ENCODE data around the gene MRPL30. TPM values are rescaled to one million over a fixed set of nuclear protein-coding genes. Genes with fewer than 3 reads are reported as not detected.

MRPL30 gene
- total RNA-seq, 1 experiment from 2014 or later: 28.7 TPM

DNA sequence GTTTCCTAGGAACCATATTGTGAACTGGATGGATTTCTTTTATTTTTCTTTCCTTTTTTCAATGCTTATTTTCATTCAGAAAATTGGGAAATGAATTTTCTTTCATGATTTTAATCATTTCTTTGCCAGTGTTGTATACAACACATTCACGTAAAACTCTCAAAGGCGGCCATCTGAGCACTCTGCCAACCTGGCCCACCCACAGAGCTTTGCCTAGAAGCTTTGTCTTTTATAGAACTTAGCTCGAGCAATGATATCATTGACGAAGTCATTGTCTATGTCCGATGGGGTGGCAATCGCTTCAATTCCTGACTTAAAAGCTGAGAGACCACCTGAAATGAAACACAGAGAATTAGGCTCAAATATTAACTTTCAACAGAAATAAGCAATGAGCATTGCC is 61.2 kb downstream of the MRPL30 start:
- Mint-ChIP-seq H3K4me3 (no peak overlapping the region), H3K9me3 (no peaks in the 10 kb centered on the region), H3K27me3 (ENCODE audit: low read depth) (no peaks in the 10 kb centered on the region), H3K4me1 (no peaks in the 10 kb centered on the region), H3K27ac (no peak overlapping the region), H3K36me3 (no peaks in the 10 kb centered on the region)
- POLR2A ChIA-PET: no interaction called here
- DNase-seq (ENCODE audit: low spot score) (no peak), ATAC-seq (no peak)
- TF ChIP-seq GRHL2 (CRISPR knock-in tag; IDR thresholded peaks at IDR 0.05; ENCODE audit: insufficient replicate concordance, severe bottlenecking) (no peak), JAZF1 (CRISPR knock-in tag; IDR thresholded peaks at IDR 0.05) (no peak)
- CTCF ChIA-PET: interaction anchor here (0.6 kb wide), 1 partner anchor 422 kb away, joined by 4 read pairs; no protein-coding TSS in a partner anchor

Other genes with a start within 250 kb of the MRPL30 start
- gene CRACDL, start 245.0 kb upstream of the MRPL30 start, total RNA-seq (2021): 0.50 to 0.89 TPM (median 0.72 TPM) in 3 replicates
- gene C2orf15, start 39.5 kb upstream of the MRPL30 start, total RNA-seq (2021): 6.0 to 7.0 TPM (median 6.1 TPM) in 3 replicates
- gene TSGA10, start 26.2 kb upstream of the MRPL30 start, total RNA-seq (2021): 8.9 to 9.3 TPM (median 9.1 TPM) in 3 replicates
- gene LIPT1, start 26.2 kb upstream of the MRPL30 start, total RNA-seq (2021): 7.1 to 9.7 TPM (median 8.1 TPM) in 3 replicates
- gene MITD1, start 126 bp upstream of the MRPL30 start, total RNA-seq (2021): 33.1 to 37.1 TPM (median 34.7 TPM) in 3 replicates
- 0.25 TPM in 1 of 3 replicates, not detected in the others for gene LYG2, start 74.5 kb downstream of the MRPL30 start, total RNA-seq (2021)
- 0.35 to 0.76 TPM (median 0.55 TPM) in 3 replicates for gene LYG1, start 120.0 kb downstream of the MRPL30 start, total RNA-seq (2021)
- 24.1 to 31.0 TPM (median 24.6 TPM) in 3 replicates for gene TXNDC9, start 155.1 kb downstream of the MRPL30 start, total RNA-seq (2021)
- 52.1 to 68.8 TPM (median 52.5 TPM) in 3 replicates for gene EIF5B, start 156.2 kb downstream of the MRPL30 start, total RNA-seq (2021)